PFSK-1 (cell line): ENCODE measurements around the gene FGD4.

Experiments
- POLR2AphosphoS5 ChIP-seq: IDR thresholded peaks from 2 replicates; pipeline ENCODE4 v1.6.1; 2012; ENCODE audit warnings: low read depth, mild to moderate bottlenecking, control low read depth, low read length, moderate library complexity
- SIN3A ChIP-seq: IDR thresholded peaks from 2 replicates; pipeline ENCODE4 v1.6.1; 2012; ENCODE audit warnings: mild to moderate bottlenecking, low read length, moderate library complexity, borderline replicate concordance; ENCODE audit not compliant: insufficient read depth
- TAF1 ChIP-seq: IDR thresholded peaks from 2 replicates; pipeline ENCODE4 v1.6.1; 2012; ENCODE audit warnings: low read length, control low read depth, borderline replicate concordance; ENCODE audit not compliant: insufficient read depth
- TF ChIP-seq, protein P1 (sequence below), 2 experiments: IDR thresholded peaks; 2 replicates each; pipeline versions ENCODE4 v1.6.1 to v1.8.0; 2011 to 2012; ENCODE audit warnings: low read depth in 2 of 2, low read length in 2 of 2, control low read depth in 1 of 2, inconsistent platforms in 1 of 2, mild to moderate bottlenecking in 1 of 2, moderate library complexity in 1 of 2; ENCODE audit not compliant: insufficient read depth in 1 of 2

DNA sequence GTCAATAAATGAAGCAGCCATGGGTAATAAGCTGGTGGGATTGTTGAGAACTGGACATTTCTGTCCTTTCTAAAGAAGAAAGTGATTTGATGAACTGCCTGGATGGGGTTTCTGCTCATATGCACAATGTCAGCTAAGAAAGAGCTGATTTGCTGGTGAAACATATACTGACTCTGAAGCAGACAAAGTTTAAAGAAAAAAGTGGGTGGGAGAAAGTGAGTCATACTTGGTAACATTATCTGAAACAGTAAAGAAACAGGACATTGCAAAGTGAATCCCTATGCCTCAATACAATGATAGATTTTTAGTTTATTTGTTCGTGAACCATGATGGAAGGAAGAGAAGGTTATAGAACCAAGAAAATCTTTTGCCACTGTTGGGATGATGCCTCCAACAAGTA, 184.2 kb downstream of the FGD4 start:
- no peak for TF ChIP-seq TAF1
- TF ChIP-seq, protein P1, sequence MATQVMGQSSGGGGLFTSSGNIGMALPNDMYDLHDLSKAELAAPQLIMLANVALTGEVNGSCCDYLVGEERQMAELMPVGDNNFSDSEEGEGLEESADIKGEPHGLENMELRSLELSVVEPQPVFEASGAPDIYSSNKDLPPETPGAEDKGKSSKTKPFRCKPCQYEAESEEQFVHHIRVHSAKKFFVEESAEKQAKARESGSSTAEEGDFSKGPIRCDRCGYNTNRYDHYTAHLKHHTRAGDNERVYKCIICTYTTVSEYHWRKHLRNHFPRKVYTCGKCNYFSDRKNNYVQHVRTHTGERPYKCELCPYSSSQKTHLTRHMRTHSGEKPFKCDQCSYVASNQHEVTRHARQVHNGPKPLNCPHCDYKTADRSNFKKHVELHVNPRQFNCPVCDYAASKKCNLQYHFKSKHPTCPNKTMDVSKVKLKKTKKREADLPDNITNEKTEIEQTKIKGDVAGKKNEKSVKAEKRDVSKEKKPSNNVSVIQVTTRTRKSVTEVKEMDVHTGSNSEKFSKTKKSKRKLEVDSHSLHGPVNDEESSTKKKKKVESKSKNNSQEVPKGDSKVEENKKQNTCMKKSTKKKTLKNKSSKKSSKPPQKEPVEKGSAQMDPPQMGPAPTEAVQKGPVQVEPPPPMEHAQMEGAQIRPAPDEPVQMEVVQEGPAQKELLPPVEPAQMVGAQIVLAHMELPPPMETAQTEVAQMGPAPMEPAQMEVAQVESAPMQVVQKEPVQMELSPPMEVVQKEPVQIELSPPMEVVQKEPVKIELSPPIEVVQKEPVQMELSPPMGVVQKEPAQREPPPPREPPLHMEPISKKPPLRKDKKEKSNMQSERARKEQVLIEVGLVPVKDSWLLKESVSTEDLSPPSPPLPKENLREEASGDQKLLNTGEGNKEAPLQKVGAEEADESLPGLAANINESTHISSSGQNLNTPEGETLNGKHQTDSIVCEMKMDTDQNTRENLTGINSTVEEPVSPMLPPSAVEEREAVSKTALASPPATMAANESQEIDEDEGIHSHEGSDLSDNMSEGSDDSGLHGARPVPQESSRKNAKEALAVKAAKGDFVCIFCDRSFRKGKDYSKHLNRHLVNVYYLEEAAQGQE (IDR thresholded peaks at IDR 0.05; ENCODE audit: insufficient read depth in 1 of 2, low read depth in 2 of 2, low read length in 2 of 2) = no peak
- TF ChIP-seq SIN3A = no peak
- no peak for TF ChIP-seq POLR2AphosphoS5
